ENCODE data around the gene MAP7D2.

GRCh38 chrX:19990151-19990555, 126.6 kb downstream of the MAP7D2 start:
- TF ChIP-seq SIN3A (IDR thresholded peaks at IDR 0.05; ENCODE audit: borderline replicate concordance, low read depth, low read length), result no peak
- TF ChIP-seq JUND (CRISPR knock-in tag; IDR thresholded peaks at IDR 0.05), result no peak
- TF ChIP-seq, protein P1, sequence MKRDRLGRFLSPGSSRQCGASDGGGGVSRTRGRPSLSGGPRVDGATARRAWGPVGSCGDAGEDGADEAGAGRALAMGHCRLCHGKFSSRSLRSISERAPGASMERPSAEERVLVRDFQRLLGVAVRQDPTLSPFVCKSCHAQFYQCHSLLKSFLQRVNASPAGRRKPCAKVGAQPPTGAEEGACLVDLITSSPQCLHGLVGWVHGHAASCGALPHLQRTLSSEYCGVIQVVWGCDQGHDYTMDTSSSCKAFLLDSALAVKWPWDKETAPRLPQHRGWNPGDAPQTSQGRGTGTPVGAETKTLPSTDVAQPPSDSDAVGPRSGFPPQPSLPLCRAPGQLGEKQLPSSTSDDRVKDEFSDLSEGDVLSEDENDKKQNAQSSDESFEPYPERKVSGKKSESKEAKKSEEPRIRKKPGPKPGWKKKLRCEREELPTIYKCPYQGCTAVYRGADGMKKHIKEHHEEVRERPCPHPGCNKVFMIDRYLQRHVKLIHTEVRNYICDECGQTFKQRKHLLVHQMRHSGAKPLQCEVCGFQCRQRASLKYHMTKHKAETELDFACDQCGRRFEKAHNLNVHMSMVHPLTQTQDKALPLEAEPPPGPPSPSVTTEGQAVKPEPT (CRISPR knock-in tag; IDR thresholded peaks at IDR 0.05; ENCODE audit: low read depth), result no peak
- TF ChIP-seq, protein P2, sequence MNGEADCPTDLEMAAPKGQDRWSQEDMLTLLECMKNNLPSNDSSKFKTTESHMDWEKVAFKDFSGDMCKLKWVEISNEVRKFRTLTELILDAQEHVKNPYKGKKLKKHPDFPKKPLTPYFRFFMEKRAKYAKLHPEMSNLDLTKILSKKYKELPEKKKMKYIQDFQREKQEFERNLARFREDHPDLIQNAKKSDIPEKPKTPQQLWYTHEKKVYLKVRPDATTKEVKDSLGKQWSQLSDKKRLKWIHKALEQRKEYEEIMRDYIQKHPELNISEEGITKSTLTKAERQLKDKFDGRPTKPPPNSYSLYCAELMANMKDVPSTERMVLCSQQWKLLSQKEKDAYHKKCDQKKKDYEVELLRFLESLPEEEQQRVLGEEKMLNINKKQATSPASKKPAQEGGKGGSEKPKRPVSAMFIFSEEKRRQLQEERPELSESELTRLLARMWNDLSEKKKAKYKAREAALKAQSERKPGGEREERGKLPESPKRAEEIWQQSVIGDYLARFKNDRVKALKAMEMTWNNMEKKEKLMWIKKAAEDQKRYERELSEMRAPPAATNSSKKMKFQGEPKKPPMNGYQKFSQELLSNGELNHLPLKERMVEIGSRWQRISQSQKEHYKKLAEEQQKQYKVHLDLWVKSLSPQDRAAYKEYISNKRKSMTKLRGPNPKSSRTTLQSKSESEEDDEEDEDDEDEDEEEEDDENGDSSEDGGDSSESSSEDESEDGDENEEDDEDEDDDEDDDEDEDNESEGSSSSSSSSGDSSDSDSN (CRISPR knock-in tag; IDR thresholded peaks at IDR 0.05), result no peak
- no peak for TF ChIP-seq BHLHE40 (IDR thresholded peaks at IDR 0.05; ENCODE audit: low read length)
- TF ChIP-seq NONO (IDR thresholded peaks at IDR 0.05), result no peak
- no peak for TF ChIP-seq NONO (CRISPR knock-in tag; conservative IDR thresholded peaks at IDR 0.05)
- no peak for TF ChIP-seq ZNF607 (CRISPR knock-in tag; IDR thresholded peaks at IDR 0.05; ENCODE audit: borderline replicate concordance)

Data from HepG2 (cell line).